Stimulated activated effector memory CD8-positive, alpha-beta T cell treated with anti-CD3 and anti-CD28 coated beads, Interleukin-12 subunit alpha, Interleukin-12 subunit beta, amount 100 ng/mL, for 72 hours (primary cell): ENCODE measurements around the gene MORC2.

Experiments
- ATAC-seq: fragments of 150-1000 bp; cut with Tn5 transposase; 2 replicates; pipeline ENCODE4 v1.10.0; 2021
- DNase-seq, 2 donors: peaks; one replicate each; pipeline ENCODE4 v3.0.0; 2021 to 2022; ENCODE audit warnings: low spot score in 2 of 2
- H3K27ac Mint-ChIP-seq: one replicate; pipeline ENCODE4 v1.8.0; 2022; ENCODE audit warnings: mild to moderate bottlenecking, mixed read lengths
- H3K36me3 Mint-ChIP-seq: one replicate; pipeline ENCODE4 v1.8.0; 2022; ENCODE audit warnings: mild to moderate bottlenecking, mixed read lengths
- H3K4me1 Mint-ChIP-seq: one replicate; pipeline ENCODE4 v1.8.0; 2022; ENCODE audit warnings: mixed read lengths
- H3K4me3 Mint-ChIP-seq: one replicate; pipeline ENCODE4 v1.8.0; 2022; ENCODE audit warnings: mild to moderate bottlenecking, mixed read lengths
- H3K9me3 Mint-ChIP-seq: one replicate; pipeline ENCODE4 v1.8.0; 2022; ENCODE audit warnings: mixed read lengths

The MORC2 gene

GRCh38 chr22:30968015-30968923, at the start of gene MORC2:
Gene MORC2 (minus strand): TSS chr22:30968774. CDS start chr22:30967889, 885 bp downstream.
- DNase-seq, result no peak
- peaks cover 5% of the 10 kb centered on the region for H3K9me3 Mint-ChIP-seq
- peak; percentile 1 for ATAC-seq
- peaks cover 39% of the 10 kb centered on the region for H3K4me1 Mint-ChIP-seq
- peak within 1 kb of the TSS; percentile 89 for H3K4me3 Mint-ChIP-seq
- H3K36me3 Mint-ChIP-seq, result peaks cover 47% of the 10 kb centered on the region
- H3K27ac Mint-ChIP-seq, result peak within 1 kb of the TSS; percentile 97

GRCh38 chr22:31005535-31005934, 37.0 kb upstream of the MORC2 start:
- Mint-ChIP-seq H3K27ac (no peak overlapping the region), H3K4me3 (no peak overlapping the region)
- ATAC-seq, result no peak

GRCh38 chr22:31001124-31001770, 32.7 kb upstream of the MORC2 start:
- DNase-seq (no peak), ATAC-seq (no peak)
- Mint-ChIP-seq H3K36me3 (no peaks in the 10 kb centered on the region), H3K27ac (no peak overlapping the region), H3K9me3 (peaks cover 5% of the 10 kb centered on the region), H3K4me1 (no peaks in the 10 kb centered on the region), H3K4me3 (no peak overlapping the region)

More at GRCh38 chr22:31005535-31005934, 37.0 kb upstream of the MORC2 start:
- H3K9me3 Mint-ChIP-seq, result peaks cover 8% of the 10 kb centered on the region
- no peak for DNase-seq
- H3K4me1 Mint-ChIP-seq, result no peaks in the 10 kb centered on the region
- H3K36me3 Mint-ChIP-seq, result no peaks in the 10 kb centered on the region

GRCh38 chr22:30998329-30998728, 29.8 kb upstream of the MORC2 start:
- H3K9me3 Mint-ChIP-seq, result peaks cover 3% of the 10 kb centered on the region
- no peak for ATAC-seq

GRCh38 chr22:30996462-30996861, 27.9 kb upstream of the MORC2 start:
- Mint-ChIP-seq H3K36me3 (no peaks in the 10 kb centered on the region), H3K4me1 (no peaks in the 10 kb centered on the region), H3K4me3 (no peak overlapping the region), H3K27ac (no peak overlapping the region), H3K9me3 (no peaks in the 10 kb centered on the region)
- DNase-seq (no peak), ATAC-seq (no peak)

More at GRCh38 chr22:30998329-30998728, 29.8 kb upstream of the MORC2 start:
- Mint-ChIP-seq H3K4me3 (no peak overlapping the region), H3K36me3 (no peaks in the 10 kb centered on the region), H3K27ac (no peak overlapping the region), H3K4me1 (no peaks in the 10 kb centered on the region)
- DNase-seq, result no peak

- H3K27ac Mint-ChIP-seq, result no peak overlapping the region
- peaks cover 5% of the 10 kb centered on the region for H3K9me3 Mint-ChIP-seq
- no peak for ATAC-seq
- no peaks in the 10 kb centered on the region for H3K36me3 Mint-ChIP-seq
- no peak for DNase-seq
- H3K4me3 Mint-ChIP-seq, result no peak overlapping the region
- H3K4me1 Mint-ChIP-seq, result no peaks in the 10 kb centered on the region
Observed at GRCh38 chr22:30994960-30995359, 26.4 kb upstream of the MORC2 start.

- ATAC-seq, result no peak
- no peak overlapping the region for H3K4me3 Mint-ChIP-seq
- H3K9me3 Mint-ChIP-seq, result peaks cover 10% of the 10 kb centered on the region
- H3K4me1 Mint-ChIP-seq, result no peaks in the 10 kb centered on the region
- no peaks in the 10 kb centered on the region for H3K36me3 Mint-ChIP-seq
- no peak for DNase-seq
- no peak overlapping the region for H3K27ac Mint-ChIP-seq
Observed at GRCh38 chr22:30992565-30992964, 24.0 kb upstream of the MORC2 start.

GRCh38 chr22:30990690-30991089, 22.1 kb upstream of the MORC2 start:
- no peak for DNase-seq
- H3K9me3 Mint-ChIP-seq, result peaks cover 10% of the 10 kb centered on the region
- H3K4me3 Mint-ChIP-seq, result no peak overlapping the region
- ATAC-seq, result no peak
- no peaks in the 10 kb centered on the region for H3K36me3 Mint-ChIP-seq
- no peaks in the 10 kb centered on the region for H3K4me1 Mint-ChIP-seq
- H3K27ac Mint-ChIP-seq, result no peak overlapping the region

GRCh38 chr22:30989474-30989873, 20.9 kb upstream of the MORC2 start:
- H3K36me3 Mint-ChIP-seq, result no peaks in the 10 kb centered on the region
- H3K9me3 Mint-ChIP-seq, result peaks cover 14% of the 10 kb centered on the region
- ATAC-seq (no peak), DNase-seq (no peak)
- no peaks in the 10 kb centered on the region for H3K4me1 Mint-ChIP-seq
- H3K27ac Mint-ChIP-seq, result no peak overlapping the region
- no peak overlapping the region for H3K4me3 Mint-ChIP-seq

- DNase-seq, result no peak
- Mint-ChIP-seq H3K4me1 (no peaks in the 10 kb centered on the region), H3K9me3 (peaks cover 27% of the 10 kb centered on the region), H3K36me3 (no peaks in the 10 kb centered on the region), H3K4me3 (no peak overlapping the region), H3K27ac (no peak overlapping the region)
- no peak for ATAC-seq
Observed at GRCh38 chr22:30985561-30986208, 17.1 kb upstream of the MORC2 start.

GRCh38 chr22:30984317-30984716, 15.7 kb upstream of the MORC2 start:
- Mint-ChIP-seq H3K4me3 (no peak overlapping the region), H3K27ac (no peak overlapping the region), H3K36me3 (no peaks in the 10 kb centered on the region), H3K9me3 (peaks cover 28% of the 10 kb centered on the region), H3K4me1 (peaks cover 6% of the 10 kb centered on the region)
- DNase-seq (no peak), ATAC-seq (no peak)

- no peaks in the 10 kb centered on the region for H3K36me3 Mint-ChIP-seq
- peaks cover 6% of the 10 kb centered on the region for H3K4me1 Mint-ChIP-seq
- DNase-seq (no peak), ATAC-seq (no peak)
- H3K9me3 Mint-ChIP-seq, result peaks cover 33% of the 10 kb centered on the region
- H3K27ac Mint-ChIP-seq, result no peak overlapping the region
- no peak overlapping the region for H3K4me3 Mint-ChIP-seq
Observed at GRCh38 chr22:30982512-30982911, 13.9 kb upstream of the MORC2 start.

GRCh38 chr22:30979932-30980331, 11.4 kb upstream of the MORC2 start:
- Mint-ChIP-seq H3K27ac (no peak overlapping the region), H3K9me3 (peaks cover 40% of the 10 kb centered on the region)
- ATAC-seq, result peak; percentile 28

GRCh38 chr22:30978304-30978962, 9.9 kb upstream of the MORC2 start:
- Mint-ChIP-seq H3K9me3 (peaks cover 33% of the 10 kb centered on the region), H3K27ac (no peak overlapping the region), H3K4me1 (peaks cover 6% of the 10 kb centered on the region), H3K36me3 (peaks cover 15% of the 10 kb centered on the region), H3K4me3 (no peak overlapping the region)
- DNase-seq (no peak), ATAC-seq (no peak)

More at GRCh38 chr22:30979932-30980331, 11.4 kb upstream of the MORC2 start:
- DNase-seq, result no peak
- no peaks in the 10 kb centered on the region for H3K36me3 Mint-ChIP-seq
- H3K4me1 Mint-ChIP-seq, result peaks cover 6% of the 10 kb centered on the region
- no peak overlapping the region for H3K4me3 Mint-ChIP-seq

GRCh38 chr22:30970356-30970746, 1.8 kb upstream of the MORC2 start:
- peak overlapping the region; percentile 97 for H3K27ac Mint-ChIP-seq
- H3K4me3 Mint-ChIP-seq, result peak overlapping the region; percentile 89
- H3K36me3 Mint-ChIP-seq, result peaks cover 61% of the 10 kb centered on the region
- ATAC-seq (no peak), DNase-seq (no peak)
- H3K4me1 Mint-ChIP-seq, result peaks cover 33% of the 10 kb centered on the region
- H3K9me3 Mint-ChIP-seq, result peaks cover 8% of the 10 kb centered on the region
